Lower lobe of right lung (tissue), 2 donors: Measurements from ENCODE around the gene LYPD5. TPM values are rescaled to one million over a fixed set of nuclear protein-coding genes. Genes with fewer than 3 reads are reported as not detected.

Experiments
- ATAC-seq, 2 donors: fragments of 200-7000 bp; cut with Tn5 transposase; one replicate each; pipeline ENCODE4 v1.9.1; 2020 to 2022; ENCODE audit warnings: mild to moderate bottlenecking in 2 of 2, moderate library complexity in 2 of 2
- DNase-seq: peaks from one replicate; pipeline ENCODE4 v3.0.0-alpha.2; 2020
- H3K27ac ChIP-seq: fragments of 200-600 bp; one replicate; pipeline ENCODE4 v1.8.0; 2022
- H3K27me3 ChIP-seq: fragments of 200-600 bp; one replicate; pipeline ENCODE4 v1.8.0; 2022; ENCODE audit warnings: low read depth
- H3K36me3 ChIP-seq: fragments of 200-600 bp; one replicate; pipeline ENCODE4 v1.8.0; 2022; ENCODE audit warnings: mild to moderate bottlenecking
- H3K4me1 ChIP-seq: fragments of 200-600 bp; one replicate; pipeline ENCODE4 v1.8.0; 2022
- H3K4me3 ChIP-seq: fragments of 200-600 bp; one replicate; pipeline ENCODE4 v1.8.0; 2022; ENCODE audit warnings: mild to moderate bottlenecking
- H3K9me3 ChIP-seq: fragments of 200-600 bp; one replicate; pipeline ENCODE4 v1.8.0; 2022
- intact Hi-C: fragments of 100-400 bp; cut with DNase I; formaldehyde crosslinking; loops from one replicate; pipeline ENCODE4 v1.11.0; 2022
- total RNA-seq: library from RNA; stranded (reverse); fragmentation: NEBNext Ultra II Directional; extraction: Animal tissue kit (Norgen Biotek cat#: 25700); gene quantifications from one replicate; pipeline ENCODE4 v1.2.1, GENCODE V29; 2021
- TF ChIP-seq, protein P1 (sequence below): fragments of 200-600 bp; IDR thresholded peaks from one replicate; pipeline ENCODE4 v1.8.0; 2022; ENCODE audit warnings: antibody characterized with exemption, mild to moderate bottlenecking
- donor health status: DM: no; HTN: yes; CAD: no; lungs with severe emphysema.

LYPD5 gene
- total RNA-seq, 1 donor from 2014 or later, result 7.5 TPM

DNA sequence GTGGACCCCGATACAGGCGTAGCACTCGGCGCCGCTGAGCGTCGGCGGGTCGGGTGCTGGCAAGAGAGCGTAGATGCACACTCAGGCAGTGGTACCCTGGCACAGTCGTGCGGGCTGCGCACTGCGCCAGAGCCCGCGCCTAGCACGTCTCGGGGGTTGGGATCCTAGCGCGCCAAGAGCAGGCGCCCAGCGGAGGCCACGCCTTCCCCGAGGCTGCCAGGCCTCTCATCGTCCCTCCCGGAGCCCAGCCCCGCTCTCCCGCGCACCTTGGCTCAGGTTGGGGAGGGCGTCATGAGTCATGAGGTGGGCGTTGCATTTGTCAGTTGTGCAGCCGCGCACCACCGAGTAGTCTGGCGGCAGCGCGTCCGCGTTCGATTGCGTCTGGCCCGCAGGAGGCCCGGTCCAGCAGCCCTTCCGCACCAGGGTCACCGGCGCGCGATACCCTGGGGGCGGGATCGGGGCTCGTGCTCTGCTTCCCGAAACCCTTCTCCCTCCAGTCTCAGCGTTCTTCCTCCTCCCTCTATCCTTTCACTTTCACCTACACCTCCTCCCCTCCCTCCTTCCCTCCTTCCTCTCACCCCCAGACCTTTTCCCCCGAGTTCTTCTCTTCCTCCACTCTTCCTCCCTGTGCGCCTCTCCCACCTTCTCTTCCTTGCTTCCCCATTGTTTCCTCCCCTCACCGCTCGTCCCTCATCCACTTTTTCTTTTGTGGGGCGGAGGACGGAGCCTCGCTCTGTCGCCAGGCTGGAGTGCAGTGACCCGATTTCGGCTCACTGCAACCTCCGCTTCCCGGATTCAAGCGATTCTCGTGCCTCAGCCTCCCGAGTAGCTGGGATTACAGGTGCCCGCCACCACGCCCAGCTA is 3.5 kb downstream of the LYPD5 start:
- Histone ChIP-seq H3K27ac (peak overlapping the region; percentile 1), H3K4me1 (peaks cover 7% of the 10 kb centered on the region), H3K36me3 (no peaks in the 10 kb centered on the region), H3K27me3 (no peaks in the 10 kb centered on the region), H3K9me3 (no peaks in the 10 kb centered on the region), H3K4me3 (peak overlapping the region; percentile 64)
- TF ChIP-seq, protein P1, sequence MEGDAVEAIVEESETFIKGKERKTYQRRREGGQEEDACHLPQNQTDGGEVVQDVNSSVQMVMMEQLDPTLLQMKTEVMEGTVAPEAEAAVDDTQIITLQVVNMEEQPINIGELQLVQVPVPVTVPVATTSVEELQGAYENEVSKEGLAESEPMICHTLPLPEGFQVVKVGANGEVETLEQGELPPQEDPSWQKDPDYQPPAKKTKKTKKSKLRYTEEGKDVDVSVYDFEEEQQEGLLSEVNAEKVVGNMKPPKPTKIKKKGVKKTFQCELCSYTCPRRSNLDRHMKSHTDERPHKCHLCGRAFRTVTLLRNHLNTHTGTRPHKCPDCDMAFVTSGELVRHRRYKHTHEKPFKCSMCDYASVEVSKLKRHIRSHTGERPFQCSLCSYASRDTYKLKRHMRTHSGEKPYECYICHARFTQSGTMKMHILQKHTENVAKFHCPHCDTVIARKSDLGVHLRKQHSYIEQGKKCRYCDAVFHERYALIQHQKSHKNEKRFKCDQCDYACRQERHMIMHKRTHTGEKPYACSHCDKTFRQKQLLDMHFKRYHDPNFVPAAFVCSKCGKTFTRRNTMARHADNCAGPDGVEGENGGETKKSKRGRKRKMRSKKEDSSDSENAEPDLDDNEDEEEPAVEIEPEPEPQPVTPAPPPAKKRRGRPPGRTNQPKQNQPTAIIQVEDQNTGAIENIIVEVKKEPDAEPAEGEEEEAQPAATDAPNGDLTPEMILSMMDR, result no peak
- intact Hi-C loops, result no loop called here
- peak; percentile 76 to 92 for ATAC-seq
- peak; percentile 71 for DNase-seq

DNA sequence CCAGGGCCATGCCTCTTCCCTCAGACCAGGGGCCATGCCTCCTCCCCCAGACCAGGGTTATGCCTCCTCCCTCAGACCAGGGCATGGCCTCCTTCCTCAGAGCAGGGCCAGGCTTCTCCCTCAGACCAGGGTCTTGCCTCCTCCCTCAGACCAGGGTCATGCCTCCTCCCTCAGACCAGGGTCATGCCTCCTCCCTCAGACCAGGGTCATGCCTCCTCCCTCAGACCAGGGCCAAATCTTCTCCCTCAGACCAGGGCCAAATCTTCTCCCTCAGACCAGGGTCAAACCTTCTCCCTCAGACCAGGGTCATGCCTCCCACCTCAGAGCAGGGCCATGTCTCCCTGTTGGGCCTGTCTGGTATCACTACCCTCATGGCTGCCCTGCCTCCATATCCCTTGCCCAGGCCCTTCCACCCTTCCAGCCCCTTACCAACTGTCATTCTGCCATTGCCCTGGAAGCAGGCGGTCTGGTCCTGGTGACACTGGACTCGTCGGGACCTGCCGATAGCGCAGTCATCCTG is 4.2 kb downstream of the LYPD5 start:
- intact Hi-C loops, result no loop called here
- no peak overlapping the region for H3K27ac ChIP-seq
- H3K9me3 ChIP-seq, result no peaks in the 10 kb centered on the region
- H3K36me3 ChIP-seq, result no peaks in the 10 kb centered on the region
- ATAC-seq (peak in 1 of 2 donors; percentile 5), DNase-seq (no peak)
- no peaks in the 10 kb centered on the region for H3K27me3 ChIP-seq
- peak overlapping the region; percentile 64 for H3K4me3 ChIP-seq
- H3K4me1 ChIP-seq, result peaks cover 7% of the 10 kb centered on the region
- TF ChIP-seq, protein P1, result no peak

DNA sequence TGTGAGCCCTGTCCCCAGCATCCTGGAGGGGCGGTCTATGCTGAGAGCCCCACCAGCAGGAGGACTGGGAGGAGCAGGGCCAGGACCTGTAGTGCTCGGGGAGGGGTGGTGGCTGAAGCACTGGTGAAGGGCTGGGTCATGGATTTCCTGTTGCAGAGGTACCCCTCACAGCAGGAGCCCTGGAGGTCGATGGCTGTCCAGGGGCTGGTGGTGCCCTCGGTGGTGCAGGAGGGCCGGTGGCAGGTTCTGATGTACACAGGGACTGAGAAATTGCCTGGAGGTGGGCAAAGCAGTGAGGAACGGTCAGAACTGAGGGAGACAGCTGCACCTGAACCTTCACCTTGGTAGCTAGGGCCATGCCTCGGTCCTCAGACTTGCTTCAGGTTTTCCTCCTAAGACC is 4.7 kb downstream of the LYPD5 start:
- Histone ChIP-seq H3K27me3 (no peaks in the 10 kb centered on the region), H3K27ac (no peak overlapping the region), H3K4me3 (no peak overlapping the region), H3K9me3 (no peaks in the 10 kb centered on the region), H3K4me1 (peaks cover 7% of the 10 kb centered on the region), H3K36me3 (no peaks in the 10 kb centered on the region)
- TF ChIP-seq, protein P1, result no peak
- DNase-seq (no peak), ATAC-seq (no peak)
- intact Hi-C loops, result no loop called here

DNA sequence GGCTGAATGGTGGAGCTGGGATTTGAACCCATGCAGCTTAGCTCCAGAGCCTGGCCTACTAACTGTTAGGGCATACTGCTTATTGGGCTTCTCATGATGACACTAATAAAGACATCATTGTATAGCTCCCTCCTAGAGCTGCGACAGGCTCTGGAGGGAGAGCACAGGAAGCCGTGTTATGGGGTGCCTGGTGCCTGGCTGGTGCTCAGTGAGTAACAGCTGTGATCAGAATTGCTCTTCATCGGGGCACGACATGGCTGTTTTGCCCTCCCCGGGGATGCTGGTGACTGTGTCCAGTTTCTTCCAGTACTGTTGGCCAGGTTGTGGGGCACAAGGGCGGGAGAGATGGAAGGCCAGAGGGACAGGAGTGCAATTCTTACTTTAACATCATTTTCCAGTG is 5.1 kb downstream of the LYPD5 start:
- intact Hi-C loops, result no loop called here
- Histone ChIP-seq H3K4me3 (no peak overlapping the region), H3K4me1 (peaks cover 7% of the 10 kb centered on the region), H3K9me3 (no peaks in the 10 kb centered on the region), H3K36me3 (no peaks in the 10 kb centered on the region), H3K27me3 (no peaks in the 10 kb centered on the region), H3K27ac (no peak overlapping the region)
- TF ChIP-seq, protein P1, result no peak
- DNase-seq (no peak), ATAC-seq (no peak)

DNA sequence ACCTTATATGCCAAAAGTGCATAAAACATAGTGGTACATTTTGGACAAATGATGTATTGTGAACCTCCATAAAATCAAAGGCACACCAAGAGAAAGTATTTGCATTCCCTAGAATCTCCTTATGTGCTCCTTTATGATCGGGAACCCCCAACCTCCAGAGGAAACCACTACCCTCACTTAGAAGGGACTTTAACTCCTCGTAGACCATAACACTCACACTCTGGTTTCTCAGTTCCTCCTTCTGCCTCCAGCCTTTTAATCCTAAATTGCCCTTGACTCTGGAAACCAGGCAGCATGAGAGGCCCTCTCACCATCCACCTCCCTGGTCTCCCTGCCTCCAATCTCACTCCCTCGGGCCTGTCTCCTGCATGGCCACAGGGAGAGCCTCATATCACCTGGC is 11.7 kb downstream of the LYPD5 start:
- H3K27ac ChIP-seq, result no peak overlapping the region
- no peak for ATAC-seq
- intact Hi-C loops, result no loop called here
- no peaks in the 10 kb centered on the region for H3K4me1 ChIP-seq
- no peak for DNase-seq
- TF ChIP-seq, protein P1, result no peak
- H3K9me3 ChIP-seq, result no peaks in the 10 kb centered on the region
- H3K27me3 ChIP-seq, result no peaks in the 10 kb centered on the region
- no peak overlapping the region for H3K4me3 ChIP-seq
- H3K36me3 ChIP-seq, result no peaks in the 10 kb centered on the region
